Measurements from ENCODE around the gene NRN1.
"Not testable (repeated sequence)": the region's sequence is repeated elsewhere in the genome, so short reads cannot be mapped to it uniquely, and the experiment has no call there.

NRN1 gene

GRCh38 chr6:6006428-6007365, at the start of gene NRN1:
Gene NRN1, minus strand, starts transcription at chr6:6006925. Its CDS starts 176 bp downstream, at chr6:6006749.
- no peak for DNase-seq (ENCODE audit: low read depth in 2 of 2)

- no peak for DNase-seq (ENCODE audit: low read depth in 2 of 2)
These were observed 45.5 kb upstream of the NRN1 start for GRCh38 chr6:6052216-6052615.

- DNase-seq (ENCODE audit: low read depth in 2 of 2): no peak
These were observed 40.0 kb upstream of the NRN1 start for GRCh38 chr6:6046716-6047115.

GRCh38 chr6:6039946-6040509, 33.3 kb upstream of the NRN1 start:
- no peak for DNase-seq (ENCODE audit: low read depth in 2 of 2)

GRCh38 chr6:6037179-6037578, 30.5 kb upstream of the NRN1 start:
- DNase-seq (ENCODE audit: low read depth in 2 of 2): no peak

GRCh38 chr6:6033858-6034257, 27.1 kb upstream of the NRN1 start:
- no peak for DNase-seq (ENCODE audit: low read depth in 2 of 2)

GRCh38 chr6:6026513-6027205, 19.9 kb upstream of the NRN1 start:
- DNase-seq (ENCODE audit: low read depth in 2 of 2): no peak

GRCh38 chr6:6025736-6026135, 19.0 kb upstream of the NRN1 start:
- no peak for DNase-seq (ENCODE audit: low read depth in 2 of 2)

GRCh38 chr6:6024220-6024619, 17.5 kb upstream of the NRN1 start:
- DNase-seq (ENCODE audit: low read depth in 2 of 2): no peak

- DNase-seq (ENCODE audit: low read depth in 2 of 2): not testable (repeated sequence)
These were observed 16.1 kb upstream of the NRN1 start for GRCh38 chr6:6022841-6023240.

GRCh38 chr6:6008648-6009421, 2.1 kb upstream of the NRN1 start:
- peak; percentile 47 to 58 for DNase-seq (ENCODE audit: low read depth in 2 of 2)

- DNase-seq (ENCODE audit: low read depth in 2 of 2): no peak
These were observed 1.4 kb upstream of the NRN1 start for GRCh38 chr6:6008089-6008647.

- no peak for DNase-seq (ENCODE audit: low read depth in 2 of 2)
These were observed 802 bp upstream of the NRN1 start for GRCh38 chr6:6007366-6008088.

- no peak for DNase-seq (ENCODE audit: low read depth in 2 of 2)
These were observed 708 bp downstream of the NRN1 start for GRCh38 chr6:6006006-6006427.

- no peak for DNase-seq (ENCODE audit: low read depth in 2 of 2)
These were observed 1.4 kb downstream of the NRN1 start for GRCh38 chr6:6005051-6006005.

- no peak for DNase-seq (ENCODE audit: low read depth in 2 of 2)
These were observed 2.2 kb downstream of the NRN1 start for GRCh38 chr6:6004390-6004995.

GRCh38 chr6:6003621-6004366, 2.9 kb downstream of the NRN1 start:
- no peak for DNase-seq (ENCODE audit: low read depth in 2 of 2)

- no peak for DNase-seq (ENCODE audit: low read depth in 2 of 2)
These were observed 3.7 kb downstream of the NRN1 start for GRCh38 chr6:6002848-6003620.
